NCI-H774 (cell line): ENCODE results near the gene COL27A1.

Experiments used
- DNase-seq: peaks from one replicate; lab custom pipeline; 2025; lab: John Stamatoyannopoulos, UW

The COL27A1 gene

DNA sequence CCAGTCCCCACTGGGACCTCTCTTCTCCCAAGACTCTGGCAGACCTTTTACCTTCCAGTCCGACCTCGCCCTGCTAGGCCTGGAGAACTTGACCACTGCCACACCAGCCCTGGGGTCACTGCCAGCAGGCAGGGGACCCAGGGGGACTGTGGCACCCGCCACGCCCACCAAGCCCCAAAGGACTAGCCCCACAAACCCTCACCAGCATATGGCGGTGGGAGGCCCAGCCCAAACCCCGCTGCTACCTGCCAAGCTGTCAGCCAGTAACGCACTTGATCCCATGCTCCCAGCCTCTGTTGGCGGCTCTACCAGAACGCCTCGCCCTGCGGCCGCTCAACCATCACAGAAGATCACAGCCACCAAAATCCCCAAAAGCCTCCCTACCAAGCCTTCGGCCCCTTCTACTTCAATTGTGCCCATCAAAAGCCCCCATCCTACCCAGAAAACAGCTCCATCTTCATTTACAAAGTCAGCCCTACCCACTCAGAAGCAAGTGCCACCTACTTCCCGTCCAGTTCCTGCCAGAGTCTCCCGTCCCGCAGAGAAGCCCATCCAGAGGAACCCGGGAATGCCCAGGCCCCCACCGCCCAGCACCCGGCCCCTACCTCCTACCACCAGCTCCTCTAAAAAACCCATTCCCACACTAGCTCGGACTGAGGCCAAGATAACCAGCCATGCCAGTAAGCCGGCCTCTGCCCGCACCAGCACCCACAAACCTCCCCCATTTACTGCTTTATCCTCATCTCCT is 13.1 kb downstream of the COL27A1 start:
- no peak for DNase-seq

DNA sequence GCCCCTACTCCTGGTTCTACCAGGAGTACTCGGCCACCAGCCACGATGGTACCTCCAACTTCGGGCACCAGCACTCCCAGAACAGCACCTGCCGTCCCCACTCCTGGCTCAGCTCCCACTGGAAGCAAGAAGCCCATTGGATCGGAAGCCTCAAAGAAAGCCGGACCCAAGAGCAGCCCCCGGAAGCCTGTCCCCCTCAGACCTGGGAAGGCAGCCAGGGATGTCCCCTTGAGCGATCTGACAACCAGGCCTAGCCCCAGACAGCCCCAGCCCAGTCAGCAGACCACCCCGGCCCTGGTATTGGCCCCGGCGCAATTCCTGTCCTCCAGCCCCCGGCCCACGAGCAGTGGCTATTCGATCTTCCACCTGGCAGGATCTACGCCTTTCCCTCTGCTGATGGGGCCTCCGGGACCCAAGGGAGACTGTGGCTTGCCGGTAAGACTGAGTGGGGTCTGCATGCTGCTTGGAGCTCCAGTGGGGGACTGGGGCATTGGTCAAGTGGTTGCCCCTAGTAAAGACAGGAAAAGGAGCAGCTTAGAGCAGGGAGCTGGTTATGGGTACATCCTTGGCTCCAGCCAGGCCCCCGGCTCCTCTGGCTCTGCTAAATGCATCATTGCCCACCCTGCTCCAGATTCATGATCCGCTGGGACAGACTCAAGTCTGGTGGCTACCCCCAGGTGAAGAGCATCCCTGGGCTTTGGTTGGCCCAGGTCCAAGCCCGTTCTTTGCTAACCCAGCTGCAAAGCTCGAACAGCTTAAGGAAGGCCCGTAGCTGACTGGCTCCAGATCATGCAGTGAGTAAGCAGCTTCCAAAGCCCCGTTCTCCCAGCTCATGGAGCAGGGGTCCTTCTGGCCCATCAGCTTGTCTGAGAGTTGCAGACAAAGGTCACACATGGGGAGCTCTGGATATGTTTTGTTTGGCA is 14.0 kb downstream of the COL27A1 start:
- DNase-seq = no peak

- no peak for DNase-seq
Measured at GRCh38 chr9:114169952-114170770, 14.8 kb downstream of the COL27A1 start.

DNA sequence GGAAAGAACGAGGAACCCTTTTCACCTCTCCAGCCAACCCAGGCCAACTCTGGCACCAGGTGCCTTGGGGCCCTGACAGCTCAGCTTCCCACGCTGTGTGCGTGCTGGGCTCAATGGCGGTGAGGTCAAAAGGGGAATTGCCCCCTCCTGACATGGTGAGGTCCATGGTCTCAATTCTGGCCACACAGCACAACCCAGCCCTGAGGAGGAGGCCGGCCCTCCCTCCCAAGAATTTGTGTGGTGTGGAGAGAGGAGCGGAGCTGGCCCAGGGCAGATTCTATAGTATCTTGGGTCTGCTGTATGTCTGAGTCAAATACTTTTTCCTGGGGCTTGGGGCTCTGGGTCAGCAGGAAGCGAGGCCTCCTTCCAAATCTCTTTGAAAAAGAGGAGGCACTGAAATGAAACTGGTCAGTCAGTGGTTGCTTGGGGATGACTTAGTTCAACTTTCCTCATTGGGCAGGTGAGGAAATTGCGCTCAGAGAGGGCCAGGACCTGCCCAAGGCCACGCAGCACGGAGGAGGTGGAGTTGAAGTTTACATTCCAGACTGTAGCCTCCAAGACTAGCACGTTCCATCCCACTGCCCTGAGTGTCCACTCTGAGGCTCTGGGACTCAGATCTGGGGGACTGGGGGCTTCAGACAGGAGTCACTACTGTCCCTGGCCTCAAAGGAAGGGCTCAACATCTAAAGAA is 15.6 kb downstream of the COL27A1 start:
- no peak for DNase-seq

- DNase-seq = no peak
Measured at GRCh38 chr9:114171500-114171899, 16.2 kb downstream of the COL27A1 start.

GRCh38 chr9:114172981-114173833 is 17.9 kb downstream of the COL27A1 start:
- DNase-seq = no peak

GRCh38 chr9:114174557-114174875 is 19.2 kb downstream of the COL27A1 start:
- DNase-seq = no peak

GRCh38 chr9:114174876-114175771 is 19.8 kb downstream of the COL27A1 start:
- no peak for DNase-seq

DNA sequence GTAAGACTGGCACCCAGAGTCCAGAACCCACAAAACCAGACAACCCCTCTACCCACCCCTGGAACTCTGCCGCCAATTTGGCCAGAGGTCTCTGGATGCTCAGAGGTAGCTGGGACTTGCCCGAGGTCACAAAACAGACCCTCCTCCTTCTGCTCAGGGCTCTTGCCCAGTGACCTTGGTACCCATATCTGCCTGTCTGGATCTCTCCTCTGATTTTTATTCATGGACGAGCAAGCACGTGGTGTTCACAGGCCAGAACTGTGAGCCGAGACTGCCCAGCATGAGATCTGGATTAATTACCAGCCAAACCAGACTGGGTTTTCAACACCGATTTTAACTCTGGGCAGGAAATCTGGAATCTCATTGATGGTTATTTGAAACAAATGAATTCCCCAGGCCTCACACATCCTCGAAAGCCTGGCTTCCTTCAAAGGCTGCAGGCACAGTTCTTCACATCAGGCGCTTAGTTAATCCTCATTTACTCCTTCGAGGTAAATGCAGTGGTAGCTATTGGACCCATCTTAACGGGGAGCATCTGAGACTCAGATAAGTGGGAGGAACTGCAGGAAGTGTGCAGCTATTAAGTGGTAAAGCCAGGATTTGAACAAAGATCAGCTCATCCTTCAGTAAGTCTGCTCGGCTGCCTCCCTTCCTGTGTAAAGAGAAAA is 21.4 kb downstream of the COL27A1 start:
- no peak for DNase-seq

GRCh38 chr9:114177423-114178064 is 22.2 kb downstream of the COL27A1 start:
- DNase-seq = no peak

GRCh38 chr9:114178076-114178475 is 22.7 kb downstream of the COL27A1 start:
- no peak for DNase-seq

DNA sequence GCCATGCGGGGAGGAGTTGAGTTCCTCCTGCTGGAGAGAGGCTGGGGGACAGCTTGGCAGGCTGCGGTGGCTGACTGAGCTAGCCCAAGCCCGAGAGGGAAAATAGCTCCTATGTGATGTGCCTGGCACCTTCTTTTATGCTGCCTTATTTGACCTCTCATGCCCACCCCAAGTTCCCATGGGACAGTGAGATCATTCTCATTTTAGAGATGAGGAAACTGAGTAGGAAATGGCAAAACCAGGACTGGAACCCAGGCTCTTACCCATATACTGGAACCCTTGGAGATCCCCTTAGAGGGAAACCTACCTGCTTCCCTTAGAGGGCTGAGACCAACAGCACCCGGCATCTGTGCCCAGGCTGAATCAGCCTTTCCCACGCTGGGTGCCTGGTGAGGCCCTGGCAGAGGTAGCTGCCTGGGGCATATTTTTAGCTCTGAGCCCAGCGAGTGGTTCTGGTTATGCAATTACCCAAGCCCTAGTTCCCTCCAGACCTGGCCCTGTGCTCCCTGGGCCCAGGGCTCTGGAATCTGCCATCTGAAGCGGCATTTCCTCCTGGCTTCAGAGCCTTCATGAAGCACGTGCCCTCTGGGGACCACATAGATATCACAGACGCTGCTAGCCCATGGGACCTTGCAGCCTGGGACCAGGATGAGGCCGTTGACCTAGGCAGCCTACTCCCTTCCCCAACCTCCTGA is 23.6 kb downstream of the COL27A1 start:
- no peak for DNase-seq

DNA sequence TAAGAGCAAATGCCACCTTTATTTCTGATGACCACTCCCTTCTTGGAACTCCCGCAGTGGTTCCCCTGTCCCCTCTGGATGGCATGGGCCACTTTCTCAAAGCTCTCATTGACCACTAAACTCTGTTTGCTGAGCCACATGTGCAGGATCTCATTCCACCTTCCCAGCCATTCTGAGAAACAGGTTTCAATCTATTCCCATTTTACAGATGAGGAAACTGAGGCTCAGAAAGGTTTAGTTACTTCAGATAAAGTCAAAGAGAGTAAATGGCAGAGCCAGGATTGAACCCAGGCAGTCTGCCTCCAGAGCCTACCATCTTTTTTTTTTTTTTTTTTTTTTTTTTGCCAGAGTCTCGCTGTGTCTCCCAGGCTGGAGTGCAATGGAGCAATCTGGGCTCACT is 24.2 kb downstream of the COL27A1 start:
- no peak for DNase-seq

DNA sequence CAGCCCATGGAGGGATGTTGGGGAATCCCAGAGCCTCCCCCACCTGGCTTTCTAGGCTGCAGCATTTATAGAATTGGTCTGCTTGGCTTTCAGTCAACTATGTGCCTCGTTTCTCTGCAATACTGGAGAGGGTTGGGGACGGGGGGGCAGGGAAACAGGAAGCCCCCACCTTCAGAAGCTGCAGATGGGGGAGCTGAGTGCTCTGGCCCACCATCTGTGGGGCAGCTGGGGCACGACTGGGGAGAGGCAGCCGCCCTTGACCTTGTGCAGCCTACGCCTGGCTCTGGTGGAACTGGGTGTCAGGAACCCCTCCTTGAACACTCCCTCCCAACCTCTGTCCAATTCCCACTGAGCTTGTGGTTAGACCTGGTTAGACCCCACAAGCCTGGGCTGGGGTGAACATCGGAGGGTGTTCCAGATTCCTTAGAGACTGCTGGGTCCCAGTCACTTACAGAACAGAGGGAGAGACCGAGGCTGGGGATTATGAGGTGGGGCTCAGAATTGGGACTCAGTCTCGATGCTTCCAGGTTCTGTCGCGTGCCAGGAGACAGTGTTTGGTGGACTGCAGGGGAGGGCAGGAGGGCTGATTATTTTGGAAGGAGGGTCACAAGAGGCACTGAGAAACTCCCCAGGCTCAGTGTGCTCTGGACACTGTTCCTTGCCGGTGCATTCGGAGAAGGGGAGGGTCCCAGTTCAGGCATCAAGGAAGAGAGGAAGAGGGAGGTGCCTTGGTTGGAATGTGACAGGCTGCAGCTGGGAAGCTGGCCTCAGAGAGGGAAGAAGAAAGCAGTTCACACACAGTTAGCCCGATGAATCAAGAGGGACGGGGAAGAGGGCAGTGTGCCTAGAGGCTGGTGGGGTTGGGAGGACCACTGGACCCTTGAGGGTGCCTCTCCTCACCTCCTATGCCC is 25.6 kb downstream of the COL27A1 start:
- no peak for DNase-seq

DNA sequence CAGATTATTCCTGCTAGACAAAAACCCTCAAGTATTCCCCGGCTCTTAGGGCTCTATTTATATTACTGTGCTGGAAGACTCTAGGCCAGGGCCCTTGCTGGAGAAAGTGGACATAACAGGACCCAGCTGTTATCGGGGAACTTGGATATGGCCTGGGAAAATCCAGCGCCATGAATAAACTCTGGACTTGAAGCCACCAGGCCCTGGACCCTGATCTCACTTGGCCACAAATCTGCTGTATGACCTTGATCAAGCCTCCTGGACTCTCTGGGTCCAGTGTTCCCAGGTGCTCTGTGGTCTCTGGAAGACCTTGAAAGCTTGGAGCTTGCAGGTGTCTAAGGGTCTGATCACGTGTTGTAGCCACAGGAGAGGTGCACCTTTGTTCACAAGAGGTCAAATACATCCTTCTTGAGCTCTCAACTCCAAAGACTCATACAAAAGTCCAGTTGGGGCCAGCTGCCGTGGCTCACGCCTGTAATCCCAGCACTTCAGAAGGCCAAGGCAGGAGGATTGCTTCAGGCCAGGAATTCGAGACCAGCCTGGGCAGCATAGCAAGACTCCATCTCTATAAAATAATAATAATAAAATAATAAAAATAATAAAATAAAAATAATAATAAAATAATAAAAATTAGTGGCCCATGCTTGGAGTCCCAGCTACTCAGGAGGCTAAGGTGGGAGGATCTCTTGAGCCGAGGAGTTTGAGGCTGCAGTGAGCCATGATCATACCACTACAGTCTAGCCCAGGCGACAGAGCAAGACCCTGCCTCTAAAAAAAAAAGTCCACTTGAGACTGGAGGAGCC is 26.5 kb downstream of the COL27A1 start:
- DNase-seq = no peak

GRCh38 chr9:114183006-114183405 is 27.7 kb downstream of the COL27A1 start:
- DNase-seq = no peak
